Heart left ventricle (tissue), 13 donors: Measurements from ENCODE around the gene PROSER1.
"Not testable (repeated sequence)": the region's sequence is repeated elsewhere in the genome, so short reads cannot be mapped to it uniquely, and the experiment has no call there.

Experiments
- CTCF ChIP-seq, 12 donors: fragments of 200-600 bp; sonication (generic) in 4 of 12; IDR thresholded peaks; one replicate each; pipeline versions ENCODE4 v1.5.0 to v1.8.0; 2018 to 2022; ENCODE audit warnings: antibody characterized with exemption in 12 of 12, mild to moderate bottlenecking in 5 of 12
- POLR2A ChIP-seq, 2 donors: fragments of 450-650 bp; IDR thresholded peaks; one replicate each; pipeline ENCODE4 v1.6.1; 2017; ENCODE audit warnings: antibody characterized with exemption in 2 of 2, mild to moderate bottlenecking in 2 of 2, moderate library complexity in 2 of 2
- donor health status: ischemic (EF 13 %, LVEDD 7.1; RV severe dilation, severe dysfunction).
- donor health status: DM: no; HTN: yes; CAD: no.
- donor health status: DM: no; HTN: no; CAD: no.
- donor health status: ischemic (EF 25% LVEDD 6.9; RV normal size, moderate dysfunction).
- donor health status: ischemic (EF 25% LVEDD 5.7; RV mildly dilated, moderate dysfunction).
- donor health status: ischemic (EF 35%, LVEDD 5.7; RV mildly dilated, moderate dysfunction).
- donor health status: nonischemic (EF 11% LVEDD 7.7; RV severe dilation, severe dysfunction).
- donor health status: DM: yes; HTN: yes; CAD: no.
- donor health status: PGD.
- donor health status: ischemic (EF 29% LVEDD 5.4; RV normal size, mild dysfunction).
- donor health status: nonischemic (EF 23%, LVEDD 6.1; RV moderate dilation, normal function).

DNA sequence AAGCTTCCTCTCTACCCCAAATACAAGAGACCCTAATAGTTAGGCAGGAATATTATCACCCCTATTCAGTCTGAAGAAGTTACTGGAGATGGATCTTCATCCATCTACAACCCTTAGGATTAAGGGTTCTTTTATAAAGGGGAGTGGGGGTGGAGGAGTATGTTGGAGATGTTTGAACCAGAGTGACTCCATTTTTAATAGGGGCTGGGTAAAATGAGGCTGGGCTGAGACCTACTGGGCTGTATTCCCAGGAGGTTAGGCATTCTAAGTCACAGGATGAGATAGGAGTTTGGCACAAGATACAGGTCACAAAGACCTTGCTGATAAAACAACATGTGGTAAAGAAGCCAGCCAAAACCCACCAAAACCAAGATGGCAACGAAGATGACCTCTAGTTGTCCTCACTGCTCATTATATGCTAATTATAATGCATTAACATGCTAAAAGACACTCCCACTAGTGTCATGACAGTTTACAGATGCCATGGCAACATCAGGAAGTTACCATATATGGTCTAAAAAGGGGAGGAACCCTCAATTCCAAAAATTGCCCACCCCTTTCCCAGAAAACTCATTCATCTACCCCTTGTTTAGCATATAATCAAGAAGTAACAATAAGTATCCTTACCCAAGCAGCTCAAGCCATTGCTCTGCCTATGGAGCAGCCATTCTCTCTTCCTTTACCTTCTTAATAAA is 48.5 kb upstream of the PROSER1 start:
- TF ChIP-seq POLR2A, CTCF (IDR thresholded peaks at IDR 0.05): not testable (repeated sequence)
